T-helper 22 cell (primary cell): ENCODE data around the gene AKNA.

Source experiments
- DNase-seq: peaks from one replicate; pipeline ENCODE4 v3.0.0-alpha.2; 2020; ENCODE audit warnings: low read depth

AKNA gene

GRCh38 chr9:114284316-114285060 is 103.3 kb downstream of the AKNA start:
- DNase-seq: no peak
